ENCODE results near the gene DDX39B.

The DDX39B gene

GRCh38 chr6:31581434-31582229 is 39.8 kb upstream of the DDX39B start:
- Histone ChIP-seq H3K27ac (ENCODE audit: insufficient read depth, low read length, poor library complexity, severe bottlenecking) (peak overlapping the region; percentile 95), H3K4me1 (ENCODE audit: control insufficient read depth, insufficient read depth, low read length, poor library complexity, severe bottlenecking) (peaks cover 76% of the 10 kb centered on the region)

DNA sequence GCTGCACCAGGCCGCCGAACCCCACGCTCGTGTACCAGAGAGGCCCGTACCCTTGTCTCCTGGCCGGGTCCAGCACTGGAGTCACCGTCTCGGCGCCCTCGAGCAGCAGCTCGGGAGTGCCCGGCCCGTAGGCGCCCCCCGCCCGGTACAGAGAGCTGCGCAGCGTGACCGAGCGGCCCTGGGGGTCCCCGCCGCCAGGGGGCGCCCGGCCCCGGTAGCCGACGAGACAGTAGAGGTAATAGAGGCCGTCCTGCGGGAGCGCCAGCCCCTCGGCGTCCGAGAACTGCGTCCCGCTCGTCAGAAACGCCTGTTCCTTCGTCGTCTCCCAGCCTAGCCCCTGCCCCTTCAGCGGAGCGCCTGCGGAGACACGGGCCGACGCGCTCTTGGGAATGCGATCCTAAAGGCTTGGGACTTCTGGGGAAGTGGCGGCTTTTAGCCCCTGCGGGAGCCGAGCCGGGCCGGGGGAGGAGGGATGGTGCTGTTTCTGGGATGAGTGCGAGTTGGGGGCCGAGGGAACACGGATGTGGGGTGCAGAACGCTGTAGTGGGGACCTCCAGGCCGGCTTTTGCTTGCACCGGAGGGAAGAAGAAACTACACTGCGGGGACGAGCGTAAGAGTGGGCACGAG is 39.1 kb upstream of the DDX39B start:
- peak; percentile 74 to 83 (median 75) for DNase-seq
- Histone ChIP-seq H3K4me1 (ENCODE audit: control insufficient read depth, insufficient read depth, low read length, poor library complexity, severe bottlenecking) (peaks cover 70% of the 10 kb centered on the region), H3K27me3 (replicated peaks; ENCODE audit: control insufficient read depth, insufficient read depth, low read length, poor library complexity, severe bottlenecking) (no peaks in the 10 kb centered on the region)

More at GRCh38 chr6:31581434-31582229, 39.8 kb upstream of the DDX39B start:
- peaks cover 9% of the 10 kb centered on the region for H3K36me3 ChIP-seq (ENCODE audit: control insufficient read depth, insufficient read depth, low read length)
- no peaks in the 10 kb centered on the region for H3K27me3 ChIP-seq (replicated peaks; ENCODE audit: control insufficient read depth, insufficient read depth, low read length, poor library complexity, severe bottlenecking)
- no peak for DNase-seq
- no peaks in the 10 kb centered on the region for H3K9me3 ChIP-seq (ENCODE audit: control insufficient read depth, low read length)
- peak overlapping the region; percentile 91 for H3K4me3 ChIP-seq (ENCODE audit: insufficient read depth, low read depth, low read length, poor library complexity, severe bottlenecking)

GRCh38 chr6:31580438-31580740 is 38.6 kb upstream of the DDX39B start:
- H3K36me3 ChIP-seq (ENCODE audit: control insufficient read depth, insufficient read depth, low read length) = peaks cover 9% of the 10 kb centered on the region
- no peaks in the 10 kb centered on the region for H3K27me3 ChIP-seq (replicated peaks; ENCODE audit: control insufficient read depth, insufficient read depth, low read length, poor library complexity, severe bottlenecking)
- peak overlapping the region; percentile 91 for H3K4me3 ChIP-seq (ENCODE audit: insufficient read depth, low read depth, low read length, poor library complexity, severe bottlenecking)
- peak overlapping the region; percentile 95 for H3K27ac ChIP-seq (ENCODE audit: insufficient read depth, low read length, poor library complexity, severe bottlenecking)
- peaks cover 64% of the 10 kb centered on the region for H3K4me1 ChIP-seq (ENCODE audit: control insufficient read depth, insufficient read depth, low read length, poor library complexity, severe bottlenecking)
- H3K9me3 ChIP-seq (ENCODE audit: control insufficient read depth, low read length) = no peaks in the 10 kb centered on the region
- no peak for DNase-seq

More for the DNA sequence above, 39.1 kb upstream of the DDX39B start:
- H3K36me3 ChIP-seq (ENCODE audit: control insufficient read depth, insufficient read depth, low read length) = peaks cover 9% of the 10 kb centered on the region
- H3K4me3 ChIP-seq (ENCODE audit: insufficient read depth, low read depth, low read length, poor library complexity, severe bottlenecking) = peak overlapping the region; percentile 91
- no peaks in the 10 kb centered on the region for H3K9me3 ChIP-seq (ENCODE audit: control insufficient read depth, low read length)
- peak overlapping the region; percentile 95 for H3K27ac ChIP-seq (ENCODE audit: insufficient read depth, low read length, poor library complexity, severe bottlenecking)

- Histone ChIP-seq H3K4me3 (ENCODE audit: insufficient read depth, low read depth, low read length, poor library complexity, severe bottlenecking) (peak overlapping the region; percentile 91), H3K27ac (ENCODE audit: insufficient read depth, low read length, poor library complexity, severe bottlenecking) (peak overlapping the region; percentile 95), H3K4me1 (ENCODE audit: control insufficient read depth, insufficient read depth, low read length, poor library complexity, severe bottlenecking) (peaks cover 64% of the 10 kb centered on the region), H3K36me3 (ENCODE audit: control insufficient read depth, insufficient read depth, low read length) (peaks cover 9% of the 10 kb centered on the region), H3K27me3 (replicated peaks; ENCODE audit: control insufficient read depth, insufficient read depth, low read length, poor library complexity, severe bottlenecking) (no peaks in the 10 kb centered on the region), H3K9me3 (ENCODE audit: control insufficient read depth, low read length) (no peaks in the 10 kb centered on the region)
- peak in 1 of 3 donors; percentile 50 for DNase-seq
Measured at GRCh38 chr6:31579546-31580437, 38.0 kb upstream of the DDX39B start.

- DNase-seq = no peak
- Histone ChIP-seq H3K27me3 (replicated peaks; ENCODE audit: control insufficient read depth, insufficient read depth, low read length, poor library complexity, severe bottlenecking) (no peaks in the 10 kb centered on the region), H3K36me3 (ENCODE audit: control insufficient read depth, insufficient read depth, low read length) (peaks cover 9% of the 10 kb centered on the region), H3K9me3 (ENCODE audit: control insufficient read depth, low read length) (no peaks in the 10 kb centered on the region), H3K4me3 (ENCODE audit: insufficient read depth, low read depth, low read length, poor library complexity, severe bottlenecking) (peak overlapping the region; percentile 91), H3K27ac (ENCODE audit: insufficient read depth, low read length, poor library complexity, severe bottlenecking) (peak overlapping the region; percentile 95), H3K4me1 (ENCODE audit: control insufficient read depth, insufficient read depth, low read length, poor library complexity, severe bottlenecking) (peaks cover 64% of the 10 kb centered on the region)
Measured at GRCh38 chr6:31579119-31579505, 37.3 kb upstream of the DDX39B start.

- no peaks in the 10 kb centered on the region for H3K9me3 ChIP-seq (ENCODE audit: control insufficient read depth, low read length)
- DNase-seq = no peak
- H3K4me1 ChIP-seq (ENCODE audit: control insufficient read depth, insufficient read depth, low read length, poor library complexity, severe bottlenecking) = peaks cover 64% of the 10 kb centered on the region
- peak overlapping the region; percentile 91 for H3K4me3 ChIP-seq (ENCODE audit: insufficient read depth, low read depth, low read length, poor library complexity, severe bottlenecking)
- no peaks in the 10 kb centered on the region for H3K27me3 ChIP-seq (replicated peaks; ENCODE audit: control insufficient read depth, insufficient read depth, low read length, poor library complexity, severe bottlenecking)
- H3K27ac ChIP-seq (ENCODE audit: insufficient read depth, low read length, poor library complexity, severe bottlenecking) = peak overlapping the region; percentile 95
- H3K36me3 ChIP-seq (ENCODE audit: control insufficient read depth, insufficient read depth, low read length) = peaks cover 9% of the 10 kb centered on the region
Measured at GRCh38 chr6:31578184-31579118, 36.6 kb upstream of the DDX39B start.

- Histone ChIP-seq H3K4me1 (ENCODE audit: control insufficient read depth, insufficient read depth, low read length, poor library complexity, severe bottlenecking) (peaks cover 64% of the 10 kb centered on the region), H3K9me3 (ENCODE audit: control insufficient read depth, low read length) (no peaks in the 10 kb centered on the region), H3K4me3 (ENCODE audit: insufficient read depth, low read depth, low read length, poor library complexity, severe bottlenecking) (peak overlapping the region; percentile 91), H3K27ac (ENCODE audit: insufficient read depth, low read length, poor library complexity, severe bottlenecking) (peak overlapping the region; percentile 95), H3K27me3 (replicated peaks; ENCODE audit: control insufficient read depth, insufficient read depth, low read length, poor library complexity, severe bottlenecking) (no peaks in the 10 kb centered on the region), H3K36me3 (ENCODE audit: control insufficient read depth, insufficient read depth, low read length) (peaks cover 9% of the 10 kb centered on the region)
- DNase-seq = no peak
Measured at GRCh38 chr6:31577579-31577966, 35.8 kb upstream of the DDX39B start.

DNA sequence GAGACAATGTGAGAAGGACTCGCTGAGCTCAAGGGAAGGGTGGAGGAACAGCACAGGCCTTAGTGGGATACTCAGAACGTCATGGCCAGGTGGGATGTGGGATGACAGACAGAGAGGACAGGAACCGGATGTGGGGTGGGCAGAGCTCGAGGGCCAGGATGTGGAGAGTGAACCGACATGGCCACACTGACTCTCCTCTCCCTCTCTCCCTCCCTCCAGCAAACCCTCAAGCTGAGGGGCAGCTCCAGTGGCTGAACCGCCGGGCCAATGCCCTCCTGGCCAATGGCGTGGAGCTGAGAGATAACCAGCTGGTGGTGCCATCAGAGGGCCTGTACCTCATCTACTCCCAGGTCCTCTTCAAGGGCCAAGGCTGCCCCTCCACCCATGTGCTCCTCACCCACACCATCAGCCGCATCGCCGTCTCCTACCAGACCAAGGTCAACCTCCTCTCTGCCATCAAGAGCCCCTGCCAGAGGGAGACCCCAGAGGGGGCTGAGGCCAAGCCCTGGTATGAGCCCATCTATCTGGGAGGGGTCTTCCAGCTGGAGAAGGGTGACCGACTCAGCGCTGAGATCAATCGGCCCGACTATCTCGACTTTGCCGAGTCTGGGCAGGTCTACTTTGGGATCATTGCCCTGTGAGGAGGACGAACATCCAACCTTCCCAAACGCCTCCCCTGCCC is 35.2 kb upstream of the DDX39B start:
- Histone ChIP-seq H3K9me3 (ENCODE audit: control insufficient read depth, low read length) (no peaks in the 10 kb centered on the region), H3K4me1 (ENCODE audit: control insufficient read depth, insufficient read depth, low read length, poor library complexity, severe bottlenecking) (peaks cover 67% of the 10 kb centered on the region), H3K27ac (ENCODE audit: insufficient read depth, low read length, poor library complexity, severe bottlenecking) (peak overlapping the region; percentile 95), H3K36me3 (ENCODE audit: control insufficient read depth, insufficient read depth, low read length) (peaks cover 9% of the 10 kb centered on the region), H3K27me3 (replicated peaks; ENCODE audit: control insufficient read depth, insufficient read depth, low read length, poor library complexity, severe bottlenecking) (no peaks in the 10 kb centered on the region), H3K4me3 (ENCODE audit: insufficient read depth, low read depth, low read length, poor library complexity, severe bottlenecking) (peak overlapping the region; percentile 91)
- DNase-seq = peak in 1 of 3 donors; percentile 52

Data from effector memory CD4-positive, alpha-beta T cell (primary cell).